Effector CD8-positive, alpha-beta T cell (primary cell): ENCODE results near the gene DPYD.

Experiments
- DNase-seq: peaks from one replicate; lab custom pipeline; 2025; lab: John Stamatoyannopoulos, UW

Gene DPYD

GRCh38 chr1:97433094-97433823 lies 487.6 kb downstream of the DPYD start:
- no peak for DNase-seq

- DNase-seq: no peak
Observed at GRCh38 chr1:97427371-97427770, 493.5 kb downstream of the DPYD start.

- no peak for DNase-seq
Observed at GRCh38 chr1:97424209-97424608, 496.6 kb downstream of the DPYD start.

DNA sequence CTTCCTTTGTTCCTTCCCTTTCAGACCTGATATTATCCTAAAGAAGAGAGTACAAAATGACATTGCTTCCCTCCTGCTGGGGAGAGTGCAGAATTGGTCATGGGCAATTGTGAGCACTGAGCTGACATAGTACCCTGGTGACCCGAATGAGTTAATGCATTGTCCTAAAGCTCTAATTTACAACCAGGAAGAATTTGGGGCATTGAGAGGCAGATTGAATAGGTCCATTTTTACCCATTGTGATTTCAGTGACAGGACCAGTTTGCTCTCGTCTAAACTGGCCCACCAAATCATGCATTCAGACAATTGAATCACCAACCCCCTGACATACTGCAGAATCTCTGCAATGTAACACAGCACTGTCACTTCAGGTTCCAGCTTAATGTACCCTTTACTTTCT lies 497.4 kb downstream of the DPYD start:
- DNase-seq: no peak

DNA sequence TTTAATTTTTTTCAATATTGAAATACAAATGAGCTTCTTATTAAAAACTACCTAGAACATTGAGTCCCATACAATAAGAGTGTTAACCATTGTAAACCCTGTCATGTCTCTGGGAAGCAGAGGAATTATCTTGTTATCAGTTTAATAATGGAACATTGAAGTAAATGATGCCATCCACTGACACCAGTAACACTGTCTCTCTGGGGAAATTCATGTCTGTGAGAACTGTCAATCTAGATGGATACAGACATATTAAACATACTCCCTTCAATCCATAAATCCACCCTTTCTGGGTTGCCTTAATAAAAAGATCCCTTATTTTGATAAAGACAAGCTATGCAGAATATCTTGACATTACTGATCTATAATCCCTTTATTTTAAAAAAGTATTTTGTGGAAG lies 503.2 kb downstream of the DPYD start:
- DNase-seq: no peak

- no peak for DNase-seq
Observed at GRCh38 chr1:97414682-97415312, 506.0 kb downstream of the DPYD start.

GRCh38 chr1:97412737-97413136 lies 508.1 kb downstream of the DPYD start:
- no peak for DNase-seq

DNA sequence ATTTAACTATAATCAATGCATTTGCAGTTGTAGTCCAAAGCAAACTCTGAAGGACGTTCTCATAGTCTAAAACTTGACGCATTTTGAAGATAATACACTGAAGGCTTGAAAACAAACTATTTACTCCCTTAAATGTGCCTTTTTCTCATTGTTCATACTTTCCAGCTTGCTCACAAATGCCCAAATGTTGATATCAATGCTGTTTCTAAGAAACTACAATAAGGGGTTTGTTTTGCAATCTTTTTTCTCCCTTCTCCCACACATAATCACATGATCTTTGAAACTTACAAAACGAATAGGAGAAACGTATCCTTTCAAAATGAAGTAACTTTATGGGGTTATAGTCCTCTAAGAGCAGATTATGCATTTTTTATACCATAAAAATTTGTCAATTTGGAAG lies 508.7 kb downstream of the DPYD start:
- DNase-seq: no peak

GRCh38 chr1:97396463-97396862 lies 524.4 kb downstream of the DPYD start:
- DNase-seq: no peak

DNA sequence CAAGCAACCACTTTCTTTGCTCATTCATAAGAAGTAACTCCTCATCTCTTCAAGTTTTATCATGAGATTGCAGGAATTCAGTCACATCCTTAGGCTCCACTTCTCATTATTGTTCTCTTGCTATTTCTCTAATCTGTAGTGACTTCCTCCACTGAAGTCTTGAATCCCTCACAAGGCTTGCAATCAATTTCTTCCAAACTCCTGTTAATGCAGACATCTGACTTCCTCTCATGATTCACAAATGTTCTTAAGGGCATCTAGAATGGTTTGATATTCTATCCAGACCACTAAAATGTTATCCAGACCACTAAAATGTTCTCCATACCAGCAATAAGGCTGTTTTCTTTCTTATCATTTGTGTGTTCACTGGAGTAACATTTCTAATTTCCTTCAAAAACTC lies 528.1 kb downstream of the DPYD start:
- DNase-seq: no peak

DNA sequence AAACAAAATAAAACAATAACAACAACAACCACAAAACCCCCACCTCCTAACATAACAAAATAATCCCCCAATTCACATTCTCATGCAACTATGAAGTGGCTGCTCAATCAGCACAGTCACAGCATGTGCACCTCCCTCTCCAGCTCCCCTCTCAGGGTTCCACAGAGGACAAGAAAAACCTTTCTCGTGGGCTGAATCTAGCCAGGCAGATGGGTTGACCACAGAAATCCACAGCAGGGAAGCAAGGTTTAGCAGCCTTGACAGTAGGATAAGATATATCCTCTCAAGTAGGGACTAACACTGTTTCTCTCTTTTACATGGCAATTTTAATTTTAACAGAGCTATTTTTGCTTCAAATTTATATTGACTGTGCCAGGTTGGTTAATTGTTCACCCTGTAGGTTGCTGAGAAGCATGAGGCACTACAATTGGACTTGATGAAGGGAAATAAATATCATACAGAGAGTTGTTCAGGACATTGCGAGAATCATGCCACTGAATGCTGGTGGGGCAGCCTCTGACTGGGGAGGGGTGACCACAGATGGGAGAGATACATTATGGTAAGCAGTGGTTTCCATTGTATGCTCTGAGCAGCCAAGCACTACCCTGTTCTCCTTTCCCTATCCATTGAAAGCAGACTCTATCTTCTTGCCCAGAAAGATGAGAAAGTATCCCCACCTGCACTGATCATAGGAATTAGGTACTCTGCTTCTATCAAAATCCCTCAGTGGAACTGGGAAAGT lies 535.1 kb downstream of the DPYD start:
- no peak for DNase-seq

- no peak for DNase-seq
Observed at GRCh38 chr1:97384294-97384968, 536.4 kb downstream of the DPYD start.

DNA sequence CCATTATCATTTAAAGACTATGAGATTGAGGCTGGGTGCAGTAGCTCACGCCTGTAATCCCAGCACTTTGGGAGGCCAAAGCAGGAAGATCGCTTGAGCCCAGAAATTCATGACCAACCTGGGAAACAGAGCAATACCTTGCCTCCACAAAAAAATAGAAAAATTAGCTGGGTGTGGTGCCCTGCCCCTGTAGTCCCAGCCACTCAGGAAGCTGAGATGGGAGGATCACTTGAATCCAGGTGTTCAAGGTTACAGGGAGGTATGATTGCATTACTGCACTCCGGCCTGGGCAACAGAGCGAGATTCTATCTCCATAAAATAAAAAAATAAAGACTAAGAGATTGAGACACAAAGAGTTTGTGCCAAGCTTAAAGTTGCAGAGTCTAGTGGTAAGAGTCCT lies 537.0 kb downstream of the DPYD start:
- no peak for DNase-seq

DNA sequence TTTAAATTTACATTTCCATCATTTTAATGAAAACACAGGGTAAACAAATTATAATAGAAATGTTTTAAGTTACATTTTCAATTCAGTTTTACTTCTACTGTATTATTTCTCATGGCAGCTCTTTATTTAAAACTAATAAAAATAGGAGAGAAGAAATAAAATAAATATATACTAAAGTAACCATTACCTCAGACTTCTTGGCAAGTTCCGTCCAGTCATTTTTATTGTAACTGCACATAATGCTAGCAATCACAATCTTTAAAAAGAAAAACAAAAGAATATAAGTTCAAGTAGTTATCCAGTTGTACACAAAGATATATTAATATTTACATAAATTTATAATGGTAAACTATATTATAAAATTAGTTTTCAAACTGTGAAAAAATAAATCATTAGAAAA lies 538.6 kb downstream of the DPYD start:
- no peak for DNase-seq

- no peak for DNase-seq
Observed at GRCh38 chr1:97379387-97380075, 541.3 kb downstream of the DPYD start.

DNA sequence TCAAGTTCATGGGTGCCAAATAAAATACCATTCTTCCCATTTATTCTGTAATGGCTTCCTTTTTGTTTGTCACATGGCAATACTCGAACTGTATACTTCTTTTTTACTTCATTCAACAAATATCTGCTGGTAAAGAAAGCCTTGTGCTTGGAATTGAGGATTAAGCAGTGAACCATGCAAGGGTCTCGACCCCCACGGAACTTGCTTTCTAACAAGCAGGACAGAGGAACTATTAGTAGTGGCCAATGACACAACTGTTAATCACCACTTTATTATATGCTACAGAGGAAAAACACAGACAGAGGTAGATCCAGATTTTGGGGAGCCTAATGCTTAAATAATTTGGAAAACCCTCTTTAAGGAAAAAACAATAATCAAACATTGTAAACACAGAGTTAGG lies 542.2 kb downstream of the DPYD start:
- no peak for DNase-seq

GRCh38 chr1:97377432-97378034 lies 543.3 kb downstream of the DPYD start:
- DNase-seq: no peak

- DNase-seq: no peak
Observed at GRCh38 chr1:97373000-97373399, 547.8 kb downstream of the DPYD start.

GRCh38 chr1:97372531-97372930 lies 548.3 kb downstream of the DPYD start:
- no peak for DNase-seq

GRCh38 chr1:97368296-97368695 lies 552.5 kb downstream of the DPYD start:
- no peak for DNase-seq

- DNase-seq: no peak
Observed at GRCh38 chr1:97366984-97367383, 553.9 kb downstream of the DPYD start.

DNA sequence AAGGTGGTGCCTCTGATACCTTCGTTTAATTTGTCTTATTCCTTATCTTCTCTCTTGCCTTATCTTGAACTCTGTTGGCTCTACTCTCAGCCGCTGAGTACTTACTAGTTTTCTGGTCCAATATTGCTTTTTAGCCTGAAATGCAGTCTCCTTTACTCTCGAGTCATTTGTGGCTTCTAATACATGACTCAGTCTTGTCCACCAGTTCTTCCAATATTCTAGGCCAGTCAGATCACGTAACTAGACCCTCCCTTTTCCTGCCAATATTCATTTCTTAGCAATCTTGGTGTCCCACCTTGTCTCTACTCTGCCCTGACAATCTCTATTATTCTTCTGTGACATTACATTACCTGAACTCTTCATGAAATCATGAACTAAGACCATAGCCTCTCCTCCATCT lies 555.8 kb downstream of the DPYD start:
- no peak for DNase-seq
